ENCODE data around the gene NCOA7. TPM values are rescaled to one million over a fixed set of nuclear protein-coding genes. Genes with fewer than 3 reads are reported as not detected.
"Not testable (repeated sequence)": the region's sequence is repeated elsewhere in the genome, so short reads cannot be mapped to it uniquely, and the experiment has no call there.

The NCOA7 gene
- total RNA-seq, 3 donors from 2014 or later: 47.8 to 58.8 (median 57.8) TPM

DNA sequence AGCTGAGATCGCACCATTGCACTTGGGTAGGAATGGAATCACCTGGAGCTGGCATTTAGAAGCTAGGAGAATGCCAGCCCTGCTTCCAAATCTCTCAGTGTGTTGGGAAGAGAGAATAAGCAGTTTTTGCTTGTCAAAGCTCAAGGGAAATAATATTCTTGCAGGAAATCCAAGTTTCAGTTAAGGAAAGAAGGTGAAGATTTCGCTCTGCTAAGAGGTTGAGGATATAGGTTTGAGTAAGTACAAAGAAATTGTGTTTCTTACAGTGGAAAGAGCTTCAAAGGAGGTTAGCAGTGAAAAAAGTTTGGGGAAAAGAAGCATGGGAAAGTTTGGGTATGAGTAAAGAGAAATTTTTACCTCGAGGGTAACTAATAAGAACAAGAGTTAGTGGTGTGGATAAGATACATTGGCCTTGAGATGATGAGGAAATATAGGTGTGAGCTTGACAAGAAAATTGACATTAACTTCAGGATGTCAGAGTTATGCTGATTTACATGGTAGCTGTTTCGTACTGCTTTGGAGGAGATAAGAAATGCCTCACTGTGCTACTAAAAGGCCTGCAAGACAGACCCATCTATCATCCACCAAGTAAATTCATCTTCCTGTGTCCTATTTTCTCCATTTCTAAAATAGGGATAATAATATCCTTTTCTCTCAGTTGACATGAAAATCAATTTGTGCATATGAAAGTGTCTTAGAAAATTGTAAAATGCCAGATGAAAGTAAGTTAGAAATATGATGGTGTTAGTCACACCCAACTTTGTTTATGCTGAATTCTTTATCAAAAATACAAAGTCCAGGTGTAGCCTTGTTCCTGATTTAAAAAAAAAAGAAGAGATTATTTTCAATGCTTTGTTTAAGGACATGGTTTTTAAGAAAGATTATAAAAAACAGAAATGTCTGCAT lies 153.0 kb downstream of the NCOA7 start:
- peaks cover 3% of the 10 kb centered on the region for H3K4me1 Mint-ChIP-seq (ENCODE audit: low read depth)
- no peaks in the 10 kb centered on the region for H3K36me3 Mint-ChIP-seq (ENCODE audit: insufficient read depth)
- no peaks in the 10 kb centered on the region for H3K9me3 Mint-ChIP-seq

DNA sequence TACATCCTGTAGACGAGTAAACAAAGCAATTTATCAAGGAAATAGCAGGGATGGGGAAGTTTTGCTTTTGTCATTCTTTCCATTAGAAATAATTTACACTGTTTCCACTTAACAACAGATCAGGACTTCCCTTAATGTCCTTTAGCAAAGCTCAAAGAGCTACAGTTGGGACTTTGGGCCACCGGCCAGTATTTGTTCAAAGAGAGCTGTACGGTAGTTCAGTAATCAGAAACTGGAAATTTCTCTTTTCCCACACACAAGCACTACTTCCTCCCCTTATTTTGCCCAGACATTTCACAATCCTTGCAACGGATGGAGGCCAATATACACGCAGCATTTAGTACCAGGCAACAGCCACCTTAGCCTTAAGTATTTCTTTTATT lies 153.7 kb downstream of the NCOA7 start:
- Mint-ChIP-seq H3K4me1 (ENCODE audit: low read depth) (peaks cover 3% of the 10 kb centered on the region), H3K9me3 (no peaks in the 10 kb centered on the region), H3K27me3 (ENCODE audit: low read depth) (peaks cover 7% of the 10 kb centered on the region), H3K36me3 (ENCODE audit: insufficient read depth) (no peaks in the 10 kb centered on the region), H3K4me3 (no peak overlapping the region)
- DNase-seq: no peak
- no peak for ATAC-seq

More for the DNA sequence above, 153.0 kb downstream of the NCOA7 start:
- DNase-seq: no peak
- Mint-ChIP-seq H3K27me3 (ENCODE audit: low read depth) (peaks cover 7% of the 10 kb centered on the region), H3K4me3 (no peak overlapping the region)
- ATAC-seq: no peak

DNA sequence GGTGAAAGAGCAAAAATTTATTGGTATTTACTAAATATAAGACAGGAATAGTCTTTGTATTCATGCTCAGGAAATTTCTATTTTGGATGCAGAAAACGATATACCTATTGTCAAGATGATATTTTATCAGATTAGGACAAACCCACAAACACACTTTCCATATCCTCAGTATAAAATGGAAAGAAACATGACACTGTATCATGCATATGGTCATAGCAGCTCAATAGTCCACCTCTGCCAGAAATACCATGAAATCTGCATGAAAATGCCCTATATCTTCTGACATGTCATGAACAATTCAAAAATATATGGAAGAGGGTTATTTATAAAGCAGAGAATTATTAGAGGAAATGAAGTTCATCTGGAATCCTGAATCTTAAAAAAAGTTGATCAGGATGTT lies 154.1 kb downstream of the NCOA7 start:
- Mint-ChIP-seq H3K27me3 (ENCODE audit: low read depth) (peaks cover 9% of the 10 kb centered on the region), H3K9me3 (no peaks in the 10 kb centered on the region), H3K4me3 (no peak overlapping the region), H3K36me3 (ENCODE audit: insufficient read depth) (no peaks in the 10 kb centered on the region), H3K4me1 (ENCODE audit: low read depth) (peaks cover 3% of the 10 kb centered on the region)
- ATAC-seq (no peak), DNase-seq (no peak)

DNA sequence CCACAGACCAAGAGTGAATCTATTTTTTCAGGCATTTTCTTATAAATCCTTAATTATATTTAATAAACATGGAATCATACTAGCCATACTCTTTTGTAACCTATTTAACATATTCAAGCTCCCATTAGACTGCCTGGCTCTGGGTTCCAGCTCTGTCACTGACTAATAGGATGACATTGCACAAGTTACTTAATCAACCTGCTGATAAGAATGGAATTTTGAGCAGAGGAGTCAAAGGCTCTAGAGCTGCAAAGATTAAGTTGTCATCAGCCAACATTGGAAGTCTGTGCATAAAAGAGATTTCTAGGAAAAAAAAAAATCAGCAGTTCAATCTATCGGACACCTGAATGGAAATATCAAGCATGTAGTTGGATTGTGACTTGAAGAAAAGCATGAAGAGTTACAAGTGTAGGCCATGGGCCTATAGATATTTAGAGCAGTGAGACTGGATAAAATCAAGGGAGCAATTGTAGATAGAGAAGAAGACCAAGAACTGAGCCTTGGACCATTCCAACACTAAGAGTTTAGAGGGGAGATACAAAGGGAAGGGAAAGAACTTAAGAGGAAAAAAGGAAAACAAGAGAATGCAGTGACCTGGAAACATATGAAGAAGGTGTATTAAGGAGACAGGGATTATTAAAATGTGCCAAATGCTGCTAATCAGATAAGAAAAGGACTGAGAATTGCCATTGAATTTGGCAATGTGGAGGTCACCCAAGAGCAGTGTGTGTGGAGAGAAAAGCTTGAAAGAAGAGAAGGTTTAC lies 154.8 kb downstream of the NCOA7 start:
- peaks cover 9% of the 10 kb centered on the region for H3K27me3 Mint-ChIP-seq (ENCODE audit: low read depth)
- no peak for DNase-seq
- no peaks in the 10 kb centered on the region for H3K36me3 Mint-ChIP-seq (ENCODE audit: insufficient read depth)
- peaks cover 3% of the 10 kb centered on the region for H3K4me1 Mint-ChIP-seq (ENCODE audit: low read depth)
- ATAC-seq: no peak
- H3K4me3 Mint-ChIP-seq: no peak overlapping the region
- no peaks in the 10 kb centered on the region for H3K9me3 Mint-ChIP-seq

DNA sequence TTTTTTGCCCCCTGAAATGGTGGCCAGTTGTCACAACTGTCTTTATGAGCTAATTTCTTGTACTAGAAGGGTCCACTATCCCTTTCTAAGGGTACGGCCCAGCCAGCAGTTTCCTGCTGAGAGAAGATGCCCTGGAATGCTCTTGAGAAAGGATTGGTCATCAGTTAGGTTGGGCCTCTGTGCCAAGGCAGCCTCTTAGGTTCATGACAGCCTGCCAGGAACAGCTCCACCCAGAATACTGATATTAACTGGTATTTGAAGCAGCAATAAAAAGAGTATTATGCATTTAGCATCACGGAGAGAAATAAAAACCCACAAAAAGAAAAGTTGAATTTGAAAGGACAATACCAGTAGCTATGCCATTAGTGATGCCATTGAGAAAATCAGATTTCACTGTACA lies 156.9 kb downstream of the NCOA7 start:
- Mint-ChIP-seq H3K27me3 (ENCODE audit: low read depth) (peaks cover 9% of the 10 kb centered on the region), H3K9me3 (no peaks in the 10 kb centered on the region), H3K36me3 (ENCODE audit: insufficient read depth) (no peaks in the 10 kb centered on the region), H3K4me3 (no peak overlapping the region), H3K4me1 (ENCODE audit: low read depth) (peaks cover 3% of the 10 kb centered on the region)
- no peak for ATAC-seq
- no peak for DNase-seq

DNA sequence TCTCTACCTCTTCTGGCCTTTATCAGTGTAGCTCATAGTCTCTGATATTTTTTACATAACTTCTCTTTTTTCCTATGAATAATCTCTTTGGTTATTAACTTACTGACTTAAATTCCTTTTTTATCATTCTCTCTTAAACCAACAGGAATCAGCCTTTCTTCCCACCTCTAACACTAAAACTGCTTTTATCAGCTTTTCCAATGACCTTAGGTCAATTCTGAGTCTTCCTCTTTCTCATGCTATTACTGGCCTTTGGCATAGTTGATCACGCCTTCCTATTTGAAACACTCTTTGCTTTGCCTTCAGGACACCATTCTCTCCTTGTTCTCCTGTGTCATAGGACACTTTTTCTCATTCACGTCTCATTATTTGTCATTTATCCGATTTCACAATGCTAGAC lies 157.7 kb downstream of the NCOA7 start:
- H3K9me3 Mint-ChIP-seq: no peaks in the 10 kb centered on the region
- ATAC-seq (no peak), DNase-seq (no peak)
- H3K4me3 Mint-ChIP-seq: no peak overlapping the region
- H3K27me3 Mint-ChIP-seq (ENCODE audit: low read depth): peaks cover 6% of the 10 kb centered on the region
- no peaks in the 10 kb centered on the region for H3K36me3 Mint-ChIP-seq (ENCODE audit: insufficient read depth)
- peaks cover 3% of the 10 kb centered on the region for H3K4me1 Mint-ChIP-seq (ENCODE audit: low read depth)

DNA sequence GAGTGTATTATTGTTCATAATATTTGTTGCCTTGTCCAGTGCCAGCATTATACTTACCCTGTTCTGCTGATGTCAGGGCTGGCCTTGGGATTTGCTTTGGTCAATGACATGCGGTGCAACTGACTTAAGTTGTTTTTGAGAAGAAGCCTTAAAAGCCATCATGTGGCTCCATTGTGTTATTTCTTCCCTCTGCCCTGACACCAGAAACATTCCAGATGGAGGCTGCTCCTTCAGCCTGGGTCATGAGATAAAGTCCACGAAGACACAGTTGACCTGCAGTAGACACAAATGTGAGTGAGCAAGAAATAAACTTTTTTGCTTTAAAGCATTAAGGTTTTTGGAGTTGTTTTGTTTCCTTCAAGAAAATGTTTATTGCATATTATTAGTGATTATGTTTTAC lies 158.3 kb downstream of the NCOA7 start:
- Mint-ChIP-seq H3K9me3 (no peaks in the 10 kb centered on the region), H3K4me3 (no peak overlapping the region), H3K4me1 (ENCODE audit: low read depth) (no peaks in the 10 kb centered on the region), H3K36me3 (ENCODE audit: insufficient read depth) (no peaks in the 10 kb centered on the region), H3K27me3 (ENCODE audit: low read depth) (peaks cover 6% of the 10 kb centered on the region)
- ATAC-seq (no peak), DNase-seq (no peak)

DNA sequence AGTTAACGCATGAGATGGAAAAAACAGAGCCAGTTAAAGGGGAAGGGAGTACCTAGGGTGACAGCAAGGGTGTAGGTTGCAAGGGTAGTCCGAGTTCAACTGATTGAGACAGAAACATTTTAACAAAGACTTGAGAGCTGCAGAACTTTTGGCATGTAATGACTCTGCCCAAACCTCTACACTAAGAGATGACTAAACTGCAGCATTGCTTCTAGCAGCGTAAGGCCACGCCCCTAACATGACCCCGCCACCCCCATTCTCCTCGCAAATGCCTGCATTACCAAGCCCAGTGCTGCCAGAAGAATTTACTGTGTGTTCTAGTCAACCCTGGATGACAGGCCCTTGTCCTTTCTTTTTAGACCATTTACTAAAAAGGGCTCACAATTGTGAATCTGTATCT lies 159.5 kb downstream of the NCOA7 start:
- DNase-seq (no peak), ATAC-seq (peak in 1 of 2 donors; percentile 62)
- Mint-ChIP-seq H3K4me3 (no peak overlapping the region), H3K9me3 (no peaks in the 10 kb centered on the region), H3K27me3 (ENCODE audit: low read depth) (peaks cover 6% of the 10 kb centered on the region), H3K4me1 (ENCODE audit: low read depth) (no peaks in the 10 kb centered on the region), H3K36me3 (ENCODE audit: insufficient read depth) (no peaks in the 10 kb centered on the region)

DNA sequence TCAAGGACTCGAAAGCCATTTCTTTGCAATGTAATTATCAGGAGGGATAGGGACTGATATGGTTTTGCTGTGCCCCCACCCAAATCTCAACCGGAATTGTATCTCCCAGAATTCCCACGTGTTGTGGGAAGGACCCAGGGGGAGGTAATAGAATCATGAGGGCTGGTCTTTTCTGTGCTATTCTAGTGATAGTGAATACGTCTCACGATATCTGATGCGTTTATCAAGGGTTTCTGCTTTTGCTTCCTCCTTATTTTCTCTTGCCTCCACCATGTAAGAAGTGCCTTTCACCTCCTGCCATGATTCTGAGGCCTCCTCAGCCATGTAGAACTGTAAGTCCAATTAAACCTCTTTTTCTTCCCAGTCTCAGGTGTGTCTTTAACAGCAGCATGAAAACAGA lies 160.0 kb downstream of the NCOA7 start:
- H3K9me3 Mint-ChIP-seq: not testable (repeated sequence)

DNA sequence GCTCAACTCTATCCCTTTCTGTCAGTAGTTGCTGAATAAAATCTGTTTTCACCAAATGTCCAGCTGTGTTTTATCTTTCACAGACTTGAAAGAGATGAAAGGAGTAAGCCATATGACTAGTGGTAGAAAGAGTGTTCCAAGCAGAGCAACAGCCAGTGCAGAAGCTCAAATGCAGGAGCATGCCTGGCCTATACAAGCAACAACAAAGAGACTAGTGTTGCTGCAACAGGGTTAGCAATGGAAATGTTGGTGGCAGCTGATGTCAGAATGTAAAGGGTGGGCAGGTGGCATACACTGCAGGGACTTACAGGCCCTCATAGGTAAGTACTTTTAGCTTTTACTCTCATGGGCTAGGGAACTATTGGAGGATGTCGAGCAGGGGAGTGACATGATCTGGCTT lies 160.6 kb downstream of the NCOA7 start:
- Mint-ChIP-seq H3K9me3 (no peaks in the 10 kb centered on the region), H3K27me3 (ENCODE audit: low read depth) (peaks cover 6% of the 10 kb centered on the region), H3K4me1 (ENCODE audit: low read depth) (peaks cover 5% of the 10 kb centered on the region), H3K36me3 (ENCODE audit: insufficient read depth) (no peaks in the 10 kb centered on the region), H3K4me3 (no peak overlapping the region)
- ATAC-seq: no peak
- DNase-seq: no peak

More for the DNA sequence above, 160.0 kb downstream of the NCOA7 start:
- not testable (repeated sequence) for H3K36me3 Mint-ChIP-seq (ENCODE audit: insufficient read depth); DNase-seq; H3K27me3 Mint-ChIP-seq (ENCODE audit: low read depth); ATAC-seq; H3K4me3 Mint-ChIP-seq; H3K4me1 Mint-ChIP-seq (ENCODE audit: low read depth)

DNA sequence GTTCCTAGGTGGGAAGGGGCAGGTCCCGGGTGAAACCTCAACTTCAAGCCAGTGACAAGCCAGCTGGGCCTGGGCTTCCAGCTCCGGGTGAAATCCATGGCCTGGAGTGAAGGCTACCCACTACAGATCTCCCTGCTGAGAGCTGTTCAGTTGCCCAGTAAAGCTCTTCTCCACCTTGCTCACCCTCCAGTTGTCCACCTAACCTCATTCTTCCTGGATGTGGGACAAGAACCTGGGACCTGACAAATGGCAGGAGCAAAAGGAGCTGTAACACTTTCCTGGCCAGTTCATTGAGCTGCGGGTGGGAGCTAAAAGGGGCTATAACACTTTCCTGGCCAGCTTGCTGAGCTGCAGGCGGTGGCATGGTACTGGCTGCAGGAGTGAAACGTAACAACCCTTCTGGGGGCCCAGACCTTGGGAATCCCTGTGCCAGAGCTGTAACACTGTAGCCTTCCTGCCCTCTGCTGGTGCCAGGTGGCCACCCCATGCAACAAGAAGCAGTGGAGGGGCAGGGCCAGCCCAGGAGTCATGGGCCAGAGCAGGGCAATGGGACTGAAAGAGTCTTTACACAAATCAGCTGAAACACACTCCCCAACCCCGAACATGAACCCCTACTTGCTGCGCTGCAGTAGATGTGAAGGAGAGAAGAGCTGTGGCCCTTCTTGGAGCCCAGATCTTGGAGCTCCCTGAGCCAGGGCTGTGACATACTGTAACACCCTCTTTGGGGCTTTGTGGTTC lies 162.2 kb downstream of the NCOA7 start:
- DNase-seq: no peak
- H3K9me3 Mint-ChIP-seq: no peaks in the 10 kb centered on the region
- H3K4me3 Mint-ChIP-seq: no peak overlapping the region
- H3K36me3 Mint-ChIP-seq (ENCODE audit: insufficient read depth): no peaks in the 10 kb centered on the region
- H3K27me3 Mint-ChIP-seq (ENCODE audit: low read depth): peaks cover 6% of the 10 kb centered on the region
- no peak for ATAC-seq
- H3K4me1 Mint-ChIP-seq (ENCODE audit: low read depth): peaks cover 5% of the 10 kb centered on the region

DNA sequence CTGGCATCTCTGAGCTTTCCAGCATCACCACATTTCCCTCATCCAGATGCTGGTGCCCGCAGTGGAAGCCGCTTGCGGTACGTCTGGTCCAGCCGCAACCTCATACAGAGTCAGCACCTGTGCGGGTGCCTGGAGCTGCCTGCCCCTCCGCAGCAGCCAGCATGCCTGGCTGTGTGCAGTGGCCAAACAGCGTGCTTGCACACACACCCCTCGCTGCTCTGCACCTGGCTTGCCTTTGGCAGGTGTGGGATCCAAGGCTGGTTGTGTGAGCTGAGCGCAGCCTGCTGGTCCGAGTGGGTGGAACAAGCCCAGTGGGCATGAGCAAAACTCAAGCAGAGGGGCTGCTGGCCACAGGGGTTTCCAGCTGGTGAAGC lies 162.7 kb downstream of the NCOA7 start:
- no peak for ATAC-seq
- Mint-ChIP-seq H3K9me3 (no peaks in the 10 kb centered on the region), H3K4me3 (no peak overlapping the region), H3K36me3 (ENCODE audit: insufficient read depth) (no peaks in the 10 kb centered on the region), H3K27me3 (ENCODE audit: low read depth) (peaks cover 6% of the 10 kb centered on the region), H3K4me1 (ENCODE audit: low read depth) (peaks cover 5% of the 10 kb centered on the region)
- DNase-seq: no peak

DNA sequence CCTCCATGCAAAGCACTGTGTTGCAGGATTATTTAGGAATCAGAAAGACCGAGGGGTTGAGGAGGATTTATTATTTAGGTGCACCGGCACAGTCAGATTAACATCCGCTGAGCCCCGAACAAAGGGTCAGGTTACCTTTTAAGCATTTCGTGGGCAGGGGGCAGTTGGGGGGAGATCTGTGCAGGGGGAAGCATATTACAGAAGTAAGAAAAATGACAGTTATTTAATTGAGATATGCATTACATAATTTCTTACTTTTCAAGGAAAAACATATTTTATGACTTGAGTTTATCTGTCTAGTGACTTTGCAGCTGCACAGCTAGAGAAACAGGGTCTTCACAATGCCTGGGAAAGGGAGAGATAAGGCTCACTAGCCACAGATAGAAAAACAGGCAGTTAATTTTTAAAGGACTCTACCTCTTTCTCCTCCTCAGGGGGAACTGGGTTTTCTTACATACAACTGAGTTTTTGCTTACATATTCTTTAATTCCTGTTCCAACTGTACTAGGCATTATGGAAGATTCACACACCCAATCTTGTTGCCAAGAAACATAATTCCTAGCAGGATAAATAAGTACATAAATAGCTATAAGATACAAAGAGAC lies 164.1 kb downstream of the NCOA7 start:
- Mint-ChIP-seq H3K27me3 (ENCODE audit: low read depth) (peaks cover 4% of the 10 kb centered on the region), H3K4me1 (ENCODE audit: low read depth) (peaks cover 5% of the 10 kb centered on the region), H3K9me3 (no peaks in the 10 kb centered on the region), H3K36me3 (ENCODE audit: insufficient read depth) (no peaks in the 10 kb centered on the region), H3K4me3 (no peak overlapping the region)
- no peak for DNase-seq
- ATAC-seq: no peak

DNA sequence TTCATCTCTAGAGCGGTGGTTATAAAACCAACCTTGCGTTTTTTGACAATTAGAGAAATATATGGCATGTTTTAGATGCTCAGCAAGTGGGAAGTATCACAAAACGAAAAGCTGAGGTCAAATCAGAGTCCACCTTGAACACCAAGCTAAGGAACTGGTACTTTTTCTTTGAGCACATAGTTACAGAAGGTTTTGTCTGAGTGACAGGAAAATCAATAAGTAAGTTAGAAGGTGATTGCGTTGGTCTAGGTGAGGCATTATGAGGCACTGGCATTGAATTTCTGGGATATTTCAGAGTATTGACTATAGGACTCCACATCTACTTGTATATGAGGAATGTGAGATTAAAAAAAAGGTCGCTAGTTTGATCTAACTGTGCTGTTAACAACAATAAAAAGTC lies 165.2 kb downstream of the NCOA7 start:
- DNase-seq: no peak

More for the DNA sequence above, 165.2 kb downstream of the NCOA7 start:
- H3K4me3 Mint-ChIP-seq: no peak overlapping the region
- no peak for ATAC-seq
- no peaks in the 10 kb centered on the region for H3K27me3 Mint-ChIP-seq (ENCODE audit: low read depth)
- H3K4me1 Mint-ChIP-seq (ENCODE audit: low read depth): peaks cover 5% of the 10 kb centered on the region
- H3K36me3 Mint-ChIP-seq (ENCODE audit: insufficient read depth): no peaks in the 10 kb centered on the region
- no peaks in the 10 kb centered on the region for H3K9me3 Mint-ChIP-seq

All from activated T-cell treated with anti-CD3 and anti-CD28 coated beads, Interleukin-2, amount 50 U/mL, for 4 hours (primary cell).